Stomach (tissue), 4 donors: ENCODE results near the gene SPTLC1.
"Not testable (repeated sequence)": the region's sequence is repeated elsewhere in the genome, so short reads cannot be mapped to it uniquely, and the experiment has no call there.

Experiments
- CTCF ChIP-seq, 7 experiments: fragments of 450-650 bp in 4 of 7; fragments of 200-600 bp in 3 of 7; sonication (generic) in 3 of 7; IDR thresholded peaks; one replicate each; pipeline ENCODE4 v1.5.1; 2016 to 2019; ENCODE audit warnings: antibody characterized with exemption in 7 of 7, control low read depth in 2 of 7, mild to moderate bottlenecking in 1 of 7
- POLR2A ChIP-seq, 4 donors: fragments of 450-650 bp; IDR thresholded peaks; one replicate each; pipeline ENCODE4 v1.6.1; 2016; ENCODE audit warnings: antibody characterized with exemption in 4 of 4, control low read depth in 2 of 4, mild to moderate bottlenecking in 1 of 4, moderate library complexity in 1 of 4

GRCh38 chr9:92103601-92104000 is 11.6 kb downstream of the SPTLC1 start:
- not testable (repeated sequence) for TF ChIP-seq POLR2A, CTCF (IDR thresholded peaks at IDR 0.05)
